T-cell (primary cell): ENCODE measurements around the gene IZUMO4. TPM values are rescaled to one million over a fixed set of nuclear protein-coding genes. Genes with fewer than 3 reads are reported as not detected.
A peak's percentile ranks its signal among the peaks of the same experiment; 100 is the strongest.

Experiments used
- ATAC-seq, 4 experiments: fragments of 200-7000 bp in 3 of 4; fragments of 150-1000 bp in 1 of 4; cut with Tn5 transposase; replicated peaks in 1 of 4; 1 replicate in 3 of 4; 2 replicates in 1 of 4; pipeline ENCODE4 v1.10.0; 2021; ENCODE audit warnings: moderate library complexity in 3 of 4, mild to moderate bottlenecking in 2 of 4, moderate number of reproducible peaks in 1 of 4
- CTCF ChIA-PET, 2 donors: fragments of 300-600 bp; sonication (Branson Sonifier 250); formaldehyde crosslinking; loops; one replicate each; lab custom pipeline; 2022; ENCODE audit warnings: antibody characterized with exemption in 2 of 2; lab: Charles Lee
- POLR2A ChIA-PET, 2 donors: fragments of 300-600 bp; sonication (Branson Sonifier 250); formaldehyde crosslinking; loops; one replicate each; lab custom pipeline; 2022; ENCODE audit warnings: antibody characterized with exemption in 2 of 2; lab: Charles Lee
- DNase-seq, 35 experiments: peaks; one replicate each; pipeline versions ENCODE4 v3.0.0 to v3.0.0-alpha.2; 2013 to 2023
- H3K27ac ChIP-seq: one replicate; pipeline ENCODE4 v1.5.1; 2013; ENCODE audit warnings: low read length
- H3K27me3 ChIP-seq, 2 experiments: replicated peaks in 1 of 2; 1 replicate in 1 of 2; 2 replicates in 1 of 2; pipeline versions ENCODE4 v1.6.1 to v1.7.0; 2013; ENCODE audit warnings: low read length in 1 of 2, mixed read lengths in 1 of 2; ENCODE audit not compliant: control insufficient read depth in 2 of 2, insufficient read depth in 2 of 2; ENCODE audit errors: extremely low read depth in 1 of 2
- H3K36me3 ChIP-seq, 2 donors: 1 replicate in 1 of 2; 2 replicates in 1 of 2; pipeline versions ENCODE4 v1.6.1 to v1.7.0; 2013; ENCODE audit warnings: low read length in 1 of 2; ENCODE audit not compliant: control insufficient read depth in 2 of 2, insufficient read depth in 1 of 2; ENCODE audit errors: extremely low read depth in 1 of 2
- H3K4me1 ChIP-seq, 2 experiments: 1 replicate in 1 of 2; 2 replicates in 1 of 2; pipeline versions ENCODE4 v1.6.1 to v1.7.0; 2013; ENCODE audit warnings: low read length in 2 of 2, mixed read lengths in 1 of 2; ENCODE audit not compliant: insufficient read depth in 2 of 2, control insufficient read depth in 1 of 2; ENCODE audit errors: extremely low read depth in 1 of 2
- H3K4me3 ChIP-seq, 2 donors: 1 replicate in 1 of 2; 2 replicates in 1 of 2; pipeline versions ENCODE4 v1.5.1 to v1.7.0; 2013; ENCODE audit warnings: mild to moderate bottlenecking in 2 of 2, low read length in 1 of 2, moderate library complexity in 1 of 2; ENCODE audit not compliant: control insufficient read depth in 1 of 2; ENCODE audit errors: extremely low read depth in 1 of 2
- H3K9me3 ChIP-seq: 2 replicates; pipeline ENCODE4 v1.7.0; 2013
- H3K27ac Mint-ChIP-seq, 2 donors: one replicate each; pipeline ENCODE4 v1.8.0; 2020 to 2021; ENCODE audit warnings: mild to moderate bottlenecking in 2 of 2, mixed read lengths in 2 of 2
- H3K27me3 Mint-ChIP-seq, 2 donors: one replicate each; pipeline ENCODE4 v1.8.0; 2021 to 2022; ENCODE audit warnings: mixed read lengths in 2 of 2
- H3K36me3 Mint-ChIP-seq: one replicate; pipeline ENCODE4 v1.8.0; 2021; ENCODE audit warnings: mixed read lengths
- H3K4me1 Mint-ChIP-seq, 3 donors: one replicate each; pipeline ENCODE4 v1.8.0; 2020 to 2022; ENCODE audit warnings: mixed read lengths in 3 of 3, mild to moderate bottlenecking in 1 of 3
- H3K4me3 Mint-ChIP-seq, 3 donors: one replicate each; pipeline ENCODE4 v1.8.0; 2020 to 2022; ENCODE audit warnings: mild to moderate bottlenecking in 3 of 3, mixed read lengths in 3 of 3, moderate library complexity in 3 of 3
- H3K9me3 Mint-ChIP-seq, 3 donors: one replicate each; pipeline ENCODE4 v1.8.0; 2020 to 2022; ENCODE audit warnings: mixed read lengths in 3 of 3
- WGBS: methylation state at CpG from one replicate; pipeline ENCODE4 v1.1.5; 2013; ENCODE audit warnings: missing lambda C conversion rate; ENCODE audit not compliant: insufficient coverage; 5-methylcytosine and 5-hydroxymethylcytosine counted together
- total RNA-seq, 35 experiments: library from RNA in 6 of 35; stranded (reverse) in 6 of 35; fragments of 120-200 nt in 1 of 35; gene quantifications; one replicate each; pipeline versions ENCODE4 v1.2.1 to v1.2.4 and lab custom pipeline; 2013 to 2026

Gene IZUMO4
- total RNA-seq, 5 donors from 2014 or later (not counting 1 experiment from before 2014, with no cell fraction given) = 14.0 to 23.5 (median 19.7) TPM

DNA sequence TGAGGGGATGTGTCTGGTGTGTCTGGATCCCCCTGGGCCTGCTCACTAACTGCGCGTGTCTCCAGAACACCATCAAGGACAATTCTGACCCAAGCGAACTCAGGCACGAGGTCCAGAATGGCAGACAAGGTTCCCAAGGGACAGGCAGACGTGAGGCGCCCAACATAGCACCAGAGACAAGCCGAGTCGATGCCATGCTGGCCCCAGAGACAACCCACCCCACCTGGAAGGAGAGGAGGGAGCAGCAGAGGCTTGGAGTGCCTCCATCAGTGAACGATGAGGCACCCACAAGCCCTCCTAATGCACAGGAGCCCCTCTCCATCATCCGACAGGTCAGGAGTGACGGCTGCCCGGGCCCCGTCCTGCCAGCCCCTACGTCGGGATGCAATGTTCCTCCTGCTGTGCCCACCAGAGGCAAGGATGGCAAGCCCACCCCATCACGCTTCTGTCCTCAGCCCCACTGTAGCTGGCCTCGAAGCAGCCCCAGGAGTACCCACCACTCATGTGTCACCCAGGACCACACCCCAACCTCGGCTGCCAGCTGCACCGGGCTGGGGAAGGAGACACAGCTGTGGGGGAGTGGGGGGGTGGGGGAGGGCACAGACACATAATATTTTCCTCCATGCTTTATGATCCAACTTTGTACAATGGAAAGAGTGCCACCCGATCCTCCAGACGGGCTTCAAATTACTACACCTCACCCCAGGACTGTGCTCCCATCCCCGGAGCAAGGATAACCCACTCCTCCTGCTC is 42.8 kb downstream of the IZUMO4 start:
- no peak for ATAC-seq

GRCh38 chr19:2140138-2140569 is 43.4 kb downstream of the IZUMO4 start:
- H3K4me1 Mint-ChIP-seq = peaks cover 10 to 20% (median 19%) of the 10 kb centered on the region in 3 donors
- H3K27me3 Mint-ChIP-seq = no peaks in the 10 kb centered on the region
- peaks cover 10% of the 10 kb centered on the region for H3K36me3 Mint-ChIP-seq
- POLR2A ChIA-PET = interaction anchor here in 1 of 2 donors (0.6 to 0.7 kb wide), 2 partner anchors 19 to 649 kb away, joined by 8 to 10 read pairs; partner anchors contain the start of gene REEP6
- Histone ChIP-seq H3K9me3 (no peaks in the 10 kb centered on the region), H3K36me3 (peaks cover 3 to 53% of the 10 kb centered on the region in 2 donors), H3K27ac (no peak overlapping the region), H3K4me3 (no peak overlapping the region), H3K4me1 (peaks cover 2 to 24% of the 10 kb centered on the region in 2 experiments), H3K27me3 (no peaks in the 10 kb centered on the region)
- no peak for ATAC-seq
- no peak overlapping the region for H3K27ac Mint-ChIP-seq
- 91% methylated on average over 13 of the region's 14 CpGs for WGBS
- no peak for DNase-seq
- CTCF ChIA-PET = interaction anchor here in 1 of 2 donors (0.6 kb wide), 1 partner anchor 62 kb away, joined by 4 read pairs; no protein-coding TSS in a partner anchor
- H3K4me3 Mint-ChIP-seq = no peak overlapping the region
- no peaks in the 10 kb centered on the region for H3K9me3 Mint-ChIP-seq

More for the DNA sequence above, 42.8 kb downstream of the IZUMO4 start:
- Histone ChIP-seq H3K27ac (no peak overlapping the region), H3K36me3 (peaks cover 3 to 53% of the 10 kb centered on the region in 2 donors), H3K27me3 (no peaks in the 10 kb centered on the region), H3K4me1 (peaks cover 0 to 19% of the 10 kb centered on the region in 2 experiments), H3K9me3 (no peaks in the 10 kb centered on the region), H3K4me3 (no peak overlapping the region)
- Mint-ChIP-seq H3K36me3 (peaks cover 10% of the 10 kb centered on the region), H3K27ac (no peak overlapping the region), H3K27me3 (no peaks in the 10 kb centered on the region), H3K9me3 (no peaks in the 10 kb centered on the region), H3K4me1 (peaks cover 5 to 14% (median 13%) of the 10 kb centered on the region in 3 donors), H3K4me3 (no peak overlapping the region)
- 96% methylated on average over 13 of the region's 22 CpGs for WGBS
- CTCF ChIA-PET = no interaction called here
- POLR2A ChIA-PET = no interaction called here
- no peak for DNase-seq

- CTCF ChIA-PET = no interaction called here
- H3K27ac Mint-ChIP-seq = no peak overlapping the region
- no peaks in the 10 kb centered on the region for H3K27me3 Mint-ChIP-seq
- Histone ChIP-seq H3K4me1 (peaks cover 3 to 41% of the 10 kb centered on the region in 2 experiments), H3K36me3 (peaks cover 3 to 41% of the 10 kb centered on the region in 2 donors), H3K27me3 (no peaks in the 10 kb centered on the region), H3K9me3 (no peaks in the 10 kb centered on the region), H3K27ac (no peak overlapping the region), H3K4me3 (no peak overlapping the region)
- peaks cover 7% of the 10 kb centered on the region for H3K36me3 Mint-ChIP-seq
- no peak overlapping the region for H3K4me3 Mint-ChIP-seq
- DNase-seq (no peak), ATAC-seq (no peak)
- WGBS = 93% methylated on average over 6 of the region's 15 CpGs
- H3K9me3 Mint-ChIP-seq = no peaks in the 10 kb centered on the region
- POLR2A ChIA-PET = no interaction called here
- peaks cover 28 to 34% (median 33%) of the 10 kb centered on the region in 3 donors for H3K4me1 Mint-ChIP-seq
Observed at GRCh38 chr19:2142173-2142829, 45.6 kb downstream of the IZUMO4 start.

DNA sequence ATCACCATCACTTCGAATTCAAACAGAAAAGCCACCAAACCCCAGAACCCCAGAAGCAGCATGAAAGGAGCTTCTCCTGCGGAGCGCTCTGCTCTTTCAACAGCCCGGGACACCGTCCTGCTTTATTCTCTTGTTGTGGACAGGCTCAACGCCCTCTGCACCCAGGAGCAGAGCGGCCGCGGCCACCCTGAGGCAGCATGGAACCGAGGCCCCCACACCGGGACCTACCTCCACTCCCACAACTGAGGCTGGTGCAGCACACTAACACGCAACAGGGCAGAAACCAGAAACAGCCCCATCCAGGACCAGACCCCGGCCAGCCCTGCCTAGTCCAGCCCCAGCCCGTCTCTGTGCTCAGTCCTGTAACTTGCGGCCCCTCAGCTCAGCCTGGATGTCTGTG is 47.5 kb downstream of the IZUMO4 start:
- H3K27me3 ChIP-seq = no peaks in the 10 kb centered on the region
- ChIA-PET CTCF (no interaction called here), POLR2A (interaction anchor here (0.6 to 0.7 kb wide), 2 partner anchors 8 to 9 kb away, joined by 4 to 5 read pairs; no protein-coding TSS in a partner anchor)
- H3K36me3 ChIP-seq = peaks cover 0 to 24% of the 10 kb centered on the region in 2 donors
- WGBS = 96% methylated on average over 7 of the region's 15 CpGs
- Mint-ChIP-seq H3K27me3 (no peaks in the 10 kb centered on the region), H3K9me3 (no peaks in the 10 kb centered on the region), H3K4me1 (peaks cover 44 to 49% (median 47%) of the 10 kb centered on the region in 3 donors), H3K27ac (no peak overlapping the region), H3K36me3 (peaks cover 1% of the 10 kb centered on the region), H3K4me3 (no peak overlapping the region)
- H3K27ac ChIP-seq = no peak overlapping the region
- H3K4me3 ChIP-seq = no peak overlapping the region
- DNase-seq (no peak), ATAC-seq (no peak)
- peaks cover 3 to 50% of the 10 kb centered on the region in 2 experiments for H3K4me1 ChIP-seq
- H3K9me3 ChIP-seq = no peaks in the 10 kb centered on the region

DNA sequence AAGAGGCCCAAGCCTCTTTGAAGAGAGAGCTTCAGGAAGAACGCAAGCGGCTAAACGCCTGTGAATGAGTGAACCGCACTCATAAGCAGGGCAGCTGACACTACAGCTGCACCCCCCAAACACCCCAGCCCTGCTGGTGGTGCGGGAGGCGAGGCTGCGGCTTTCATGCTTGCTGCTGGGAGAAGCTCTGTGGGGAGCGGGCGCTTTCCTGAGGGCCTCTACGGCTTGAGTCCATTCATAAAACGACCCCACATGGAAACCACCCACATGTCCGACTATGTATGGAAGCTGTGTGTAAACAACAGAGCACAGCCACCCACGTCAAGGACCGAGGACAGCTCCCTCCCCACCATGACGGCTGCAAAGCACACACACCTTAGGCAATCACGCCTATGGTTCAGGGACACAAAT is 49.1 kb downstream of the IZUMO4 start:
- Mint-ChIP-seq H3K9me3 (no peaks in the 10 kb centered on the region), H3K27me3 (no peaks in the 10 kb centered on the region), H3K4me1 (peaks cover 57 to 62% (median 57%) of the 10 kb centered on the region in 3 donors), H3K36me3 (no peaks in the 10 kb centered on the region), H3K4me3 (peak overlapping the region in 2 of 3 donors; percentile 28 to 43), H3K27ac (peak overlapping the region; percentile 16 to 52)
- peaks cover 13 to 60% of the 10 kb centered on the region in 2 experiments for H3K4me1 ChIP-seq
- CTCF ChIA-PET = interaction anchor here in 1 of 2 donors (0.6 to 1.1 kb wide), 2 partner anchors 12 to 320 kb away, joined by 3 read pairs; no protein-coding TSS in a partner anchor
- H3K27me3 ChIP-seq = no peaks in the 10 kb centered on the region
- POLR2A ChIA-PET = interaction anchor here in 1 of 2 donors (0.6 to 1.0 kb wide), 2 partner anchors 16 to 877 kb away, joined by 3 read pairs; partner anchors contain the start of gene CIRBP
- no peak overlapping the region for H3K4me3 ChIP-seq
- ATAC-seq (peak in 3 of 4 experiments; percentile 11 to 70 (median 25)), DNase-seq (peak in 9 of 35 experiments; percentile 13 to 41 (median 24))
- no peaks in the 10 kb centered on the region for H3K9me3 ChIP-seq
- peaks cover 0 to 10% of the 10 kb centered on the region in 2 donors for H3K36me3 ChIP-seq
- no peak overlapping the region for H3K27ac ChIP-seq
- 35% methylated on average over 7 of the region's 16 CpGs for WGBS
